Gastroesophageal sphincter (tissue), 3 donors: Measurements from ENCODE around the gene UBLCP1.

ENCODE experiments used
- POLR2A ChIP-seq, 2 donors: fragments of 450-650 bp; IDR thresholded peaks; one replicate each; pipeline ENCODE4 v1.6.1; 2017; ENCODE audit warnings: antibody characterized with exemption in 2 of 2, mild to moderate bottlenecking in 2 of 2, moderate library complexity in 1 of 2
- TF ChIP-seq, protein P1 (sequence below), 4 experiments: fragments of 200-600 bp in 2 of 4; fragments of 450-650 bp in 2 of 4; sonication (generic) in 1 of 4; IDR thresholded peaks; one replicate each; pipeline ENCODE4 v1.5.1; 2017 to 2019; ENCODE audit warnings: antibody characterized with exemption in 4 of 4, mild to moderate bottlenecking in 2 of 4, moderate library complexity in 2 of 4

DNA sequence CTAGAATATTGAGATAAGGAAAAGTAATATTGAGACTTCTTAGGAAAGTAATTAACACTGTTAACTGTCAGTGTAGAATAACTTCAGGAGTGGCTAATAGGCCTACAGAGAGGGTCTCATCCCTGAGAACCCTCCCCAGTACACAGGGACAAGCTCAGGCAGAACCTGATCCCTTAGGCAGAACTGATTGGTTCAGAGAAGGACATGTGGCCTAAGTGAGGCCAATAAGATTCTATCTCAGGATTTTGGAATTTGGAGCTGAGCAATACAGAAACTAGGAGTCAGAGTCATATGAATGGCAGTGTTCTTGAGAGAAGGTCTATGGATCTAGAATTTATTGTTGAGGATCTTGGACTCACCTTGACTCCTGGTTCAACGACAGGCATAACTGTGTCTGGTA lies 10.9 kb upstream of the UBLCP1 start:
- TF ChIP-seq, protein P1, sequence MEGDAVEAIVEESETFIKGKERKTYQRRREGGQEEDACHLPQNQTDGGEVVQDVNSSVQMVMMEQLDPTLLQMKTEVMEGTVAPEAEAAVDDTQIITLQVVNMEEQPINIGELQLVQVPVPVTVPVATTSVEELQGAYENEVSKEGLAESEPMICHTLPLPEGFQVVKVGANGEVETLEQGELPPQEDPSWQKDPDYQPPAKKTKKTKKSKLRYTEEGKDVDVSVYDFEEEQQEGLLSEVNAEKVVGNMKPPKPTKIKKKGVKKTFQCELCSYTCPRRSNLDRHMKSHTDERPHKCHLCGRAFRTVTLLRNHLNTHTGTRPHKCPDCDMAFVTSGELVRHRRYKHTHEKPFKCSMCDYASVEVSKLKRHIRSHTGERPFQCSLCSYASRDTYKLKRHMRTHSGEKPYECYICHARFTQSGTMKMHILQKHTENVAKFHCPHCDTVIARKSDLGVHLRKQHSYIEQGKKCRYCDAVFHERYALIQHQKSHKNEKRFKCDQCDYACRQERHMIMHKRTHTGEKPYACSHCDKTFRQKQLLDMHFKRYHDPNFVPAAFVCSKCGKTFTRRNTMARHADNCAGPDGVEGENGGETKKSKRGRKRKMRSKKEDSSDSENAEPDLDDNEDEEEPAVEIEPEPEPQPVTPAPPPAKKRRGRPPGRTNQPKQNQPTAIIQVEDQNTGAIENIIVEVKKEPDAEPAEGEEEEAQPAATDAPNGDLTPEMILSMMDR (IDR thresholded peaks at IDR 0.05) = no peak
- no peak for TF ChIP-seq POLR2A (IDR thresholded peaks at IDR 0.05)
